ENCODE measurements around the gene STK11. TPM values are rescaled to one million over a fixed set of nuclear protein-coding genes. Genes with fewer than 3 reads are reported as not detected.

The STK11 gene
- total and polyA plus RNA-seq, 2 experiments from 2014 or later = 4.6 to 64.1 TPM

- Histone ChIP-seq H3K27ac (peak overlapping the region; percentile 98), H3F3A (ENCODE audit: insufficient read depth) (peaks cover 52% of the 10 kb centered on the region), H3K9me2 (ENCODE audit: insufficient read depth) (no peaks in the 10 kb centered on the region), H3K27me3 (replicated peaks; ENCODE audit: insufficient read depth) (no peaks in the 10 kb centered on the region), H3K4me3 (no peak overlapping the region), H3K36me3 (ENCODE audit: low read depth) (peaks cover 35% of the 10 kb centered on the region), H3K4me2 (ENCODE audit: unreplicated experiment) (no peak overlapping the region), H4K20me1 (ENCODE audit: insufficient read depth) (no peaks in the 10 kb centered on the region), H3K79me2 (ENCODE audit: insufficient read depth) (peaks cover 46% of the 10 kb centered on the region), H3K4me1 (ENCODE audit: insufficient read depth) (peaks cover 51% of the 10 kb centered on the region), H2AFZ (no peak overlapping the region), H3K9ac (peak overlapping the region; percentile 94), H3K9me3 (ENCODE audit: low read depth) (no peaks in the 10 kb centered on the region)
- in situ Hi-C loops (cut with MboI) = no loop called here
- peak; percentile 51 for DNase-seq
- 21 to 22% methylated on average over 15 of the region's 15 CpGs for WGBS, 2 experiments (ENCODE audit: low coverage in 1 of 2, low lambda C conversion rate in 2 of 2, missing lambda C conversion rate in 2 of 2)
- TF ChIP-seq EZH2 (IDR thresholded peaks at IDR 0.05; ENCODE audit: insufficient read depth, poor library complexity, severe bottlenecking) (no peak), EZH2phosphoT487 (IDR thresholded peaks at IDR 0.05; ENCODE audit: insufficient read depth, low read depth) (no peak)
Measured at GRCh38 chr19:1258707-1259205, 53.2 kb downstream of the STK11 start.

DNA sequence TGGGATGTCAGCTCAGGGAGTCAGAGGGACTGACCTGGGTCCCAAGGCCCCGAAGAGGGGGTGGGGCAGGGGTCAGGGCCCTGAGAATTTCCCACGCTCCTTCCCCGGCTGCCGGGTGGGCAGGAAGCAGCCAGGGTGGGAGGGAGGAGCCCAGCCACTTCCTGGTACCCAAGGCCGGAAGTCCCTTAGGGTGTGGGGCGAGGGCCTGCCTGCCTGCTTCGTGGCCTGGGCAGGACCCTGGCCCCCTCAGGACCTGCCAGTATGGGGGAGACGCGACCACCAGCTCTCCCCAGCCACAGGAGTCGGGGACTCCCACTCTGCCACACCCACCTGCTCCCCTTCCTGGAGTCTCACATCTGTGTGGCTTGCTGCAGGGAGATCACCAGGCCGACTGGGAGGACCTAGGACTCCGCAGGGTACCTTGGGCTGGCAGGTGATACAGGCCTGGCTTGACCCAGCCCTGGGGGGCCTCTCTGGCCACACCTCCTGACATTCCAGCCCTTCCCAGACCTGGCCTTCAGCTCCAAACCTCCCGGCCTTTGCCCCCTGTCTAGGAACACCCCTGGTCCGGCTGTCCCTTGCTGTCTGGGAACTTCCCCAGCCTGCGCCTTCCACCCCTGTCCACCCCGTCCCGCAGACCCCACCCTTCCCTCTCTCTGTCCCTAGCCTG lies 53.8 kb downstream of the STK11 start:
- Histone ChIP-seq H3K9me3 (ENCODE audit: low read depth) (no peaks in the 10 kb centered on the region), H3K27ac (peak overlapping the region; percentile 98), H3K4me3 (no peak overlapping the region), H3K4me1 (ENCODE audit: insufficient read depth) (peaks cover 47% of the 10 kb centered on the region), H2AFZ (no peak overlapping the region), H3F3A (ENCODE audit: insufficient read depth) (peaks cover 55% of the 10 kb centered on the region), H3K79me2 (ENCODE audit: insufficient read depth) (peaks cover 40% of the 10 kb centered on the region), H3K9me2 (ENCODE audit: insufficient read depth) (no peaks in the 10 kb centered on the region), H4K20me1 (ENCODE audit: insufficient read depth) (no peaks in the 10 kb centered on the region), H3K4me2 (ENCODE audit: unreplicated experiment) (no peak overlapping the region), H3K36me3 (ENCODE audit: low read depth) (peaks cover 33% of the 10 kb centered on the region), H3K9ac (peak overlapping the region; percentile 94), H3K27me3 (replicated peaks; ENCODE audit: insufficient read depth) (no peaks in the 10 kb centered on the region)
- DNase-seq = peak; percentile 74
- in situ Hi-C loops (cut with MboI) = no loop called here
- WGBS, 2 experiments (ENCODE audit: low coverage in 1 of 2, low lambda C conversion rate in 2 of 2, missing lambda C conversion rate in 2 of 2) = 29 to 35% methylated on average over 14 to 17 of the region's 17 CpGs
- TF ChIP-seq EZH2 (IDR thresholded peaks at IDR 0.05; ENCODE audit: insufficient read depth, poor library complexity, severe bottlenecking) (no peak), EZH2phosphoT487 (IDR thresholded peaks at IDR 0.05; ENCODE audit: insufficient read depth, low read depth) (no peak)

GRCh38 chr19:1259876-1260748 lies 54.5 kb downstream of the STK11 start:
- H3K9me2 ChIP-seq (ENCODE audit: insufficient read depth) = no peaks in the 10 kb centered on the region
- no peaks in the 10 kb centered on the region for H4K20me1 ChIP-seq (ENCODE audit: insufficient read depth)
- H3K79me2 ChIP-seq (ENCODE audit: insufficient read depth) = peaks cover 32% of the 10 kb centered on the region
- H3K9ac ChIP-seq = peak overlapping the region; percentile 94
- H2AFZ ChIP-seq = no peak overlapping the region
- peaks cover 41% of the 10 kb centered on the region for H3K4me1 ChIP-seq (ENCODE audit: insufficient read depth)
- in situ Hi-C loops (cut with MboI) = no loop called here
- peak overlapping the region; percentile 38; the same call in 1 of the 2 replicates for H3K4me3 ChIP-seq
- TF ChIP-seq EZH2 (IDR thresholded peaks at IDR 0.05; ENCODE audit: insufficient read depth, poor library complexity, severe bottlenecking) = no peak
- TF ChIP-seq EZH2phosphoT487 (IDR thresholded peaks at IDR 0.05; ENCODE audit: insufficient read depth, low read depth) = no peak
- peaks cover 51% of the 10 kb centered on the region for H3F3A ChIP-seq (ENCODE audit: insufficient read depth)
- H3K9me3 ChIP-seq (ENCODE audit: low read depth) = no peaks in the 10 kb centered on the region
- H3K27ac ChIP-seq = peak overlapping the region; percentile 98
- H3K27me3 ChIP-seq (replicated peaks; ENCODE audit: insufficient read depth) = no peaks in the 10 kb centered on the region
- peaks cover 25% of the 10 kb centered on the region; the same call in 1 of the 2 replicates for H3K36me3 ChIP-seq (ENCODE audit: low read depth)
- peak; percentile 67 for DNase-seq
- 19 to 33% methylated on average over 10 to 31 of the region's 33 CpGs for WGBS, 2 experiments (ENCODE audit: low coverage in 1 of 2, low lambda C conversion rate in 2 of 2, missing lambda C conversion rate in 2 of 2)
- H3K4me2 ChIP-seq (ENCODE audit: unreplicated experiment) = peak overlapping the region; percentile 51

- Histone ChIP-seq H3F3A (ENCODE audit: insufficient read depth) (peaks cover 46% of the 10 kb centered on the region), H3K27me3 (replicated peaks; ENCODE audit: insufficient read depth) (no peaks in the 10 kb centered on the region), H3K27ac (peak overlapping the region; percentile 98), H3K9ac (peak overlapping the region; percentile 94), H3K4me3 (peak overlapping the region; percentile 81), H3K4me1 (ENCODE audit: insufficient read depth) (peaks cover 45% of the 10 kb centered on the region), H3K36me3 (ENCODE audit: low read depth) (peaks cover 17% of the 10 kb centered on the region; the same call in 1 of the 2 replicates), H3K79me2 (ENCODE audit: insufficient read depth) (peaks cover 24% of the 10 kb centered on the region), H3K9me3 (ENCODE audit: low read depth) (no peaks in the 10 kb centered on the region), H4K20me1 (ENCODE audit: insufficient read depth) (no peaks in the 10 kb centered on the region), H3K4me2 (ENCODE audit: unreplicated experiment) (peak overlapping the region; percentile 98), H2AFZ (no peak overlapping the region), H3K9me2 (ENCODE audit: insufficient read depth) (no peaks in the 10 kb centered on the region)
- DNase-seq = peak; percentile 99
- WGBS, 2 experiments (ENCODE audit: low coverage in 1 of 2, low lambda C conversion rate in 2 of 2, missing lambda C conversion rate in 2 of 2) = 1 to 6% methylated on average over 25 to 63 of the region's 83 CpGs
- in situ Hi-C loops (cut with MboI) = no loop called here
- TF ChIP-seq EZH2 (IDR thresholded peaks at IDR 0.05; ENCODE audit: insufficient read depth, poor library complexity, severe bottlenecking) (no peak), EZH2phosphoT487 (IDR thresholded peaks at IDR 0.05; ENCODE audit: insufficient read depth, low read depth) (no peak)
Measured at GRCh38 chr19:1260749-1261537, 55.4 kb downstream of the STK11 start.

Measured in GM23248 (cell line).